Upper lobe of right lung (tissue), 1 donor: ENCODE results near the gene TMEM178B. TPM values are rescaled to one million over a fixed set of nuclear protein-coding genes. Genes with fewer than 3 reads are reported as not detected.

Experiments
- ATAC-seq: fragments of 200-7000 bp; cut with Tn5 transposase; one replicate; pipeline ENCODE4 v1.9.1; 2020; ENCODE audit warnings: mild to moderate bottlenecking, moderate library complexity
- DNase-seq: peaks from one replicate; pipeline ENCODE4 v3.0.0-alpha.2; 2020
- H3K27ac ChIP-seq: fragments of 200-600 bp; one replicate; pipeline ENCODE4 v1.8.0; 2022
- H3K27me3 ChIP-seq: fragments of 200-600 bp; one replicate; pipeline ENCODE4 v1.8.0; 2022; ENCODE audit warnings: mild to moderate bottlenecking
- H3K36me3 ChIP-seq: fragments of 200-600 bp; one replicate; pipeline ENCODE4 v1.8.0; 2022
- H3K4me1 ChIP-seq: fragments of 200-600 bp; one replicate; pipeline ENCODE4 v1.8.0; 2022
- H3K4me3 ChIP-seq: fragments of 200-600 bp; one replicate; pipeline ENCODE4 v1.8.0; 2022; ENCODE audit warnings: mild to moderate bottlenecking
- H3K9me3 ChIP-seq: fragments of 200-600 bp; one replicate; pipeline ENCODE4 v1.8.0; 2022
- intact Hi-C: fragments of 100-400 bp; cut with DNase I; formaldehyde crosslinking; loops from one replicate; pipeline ENCODE4 v1.11.0; 2022
- total RNA-seq: library from RNA; stranded (reverse); fragmentation: NEBNext Ultra II Directional; extraction: Animal tissue kit (Norgen Biotek cat#: 25700); gene quantifications from one replicate; pipeline ENCODE4 v1.2.1, GENCODE V29; 2021
- TF ChIP-seq, protein P1 (sequence below): fragments of 200-600 bp; IDR thresholded peaks from one replicate; pipeline ENCODE4 v1.8.0; 2022; ENCODE audit warnings: antibody characterized with exemption
- donor health status: DM: no; HTN: yes; CAD: no; lungs with severe emphysema.

Gene TMEM178B
- total RNA-seq, 1 donor from 2014 or later = 1.4 TPM

- Histone ChIP-seq H3K4me3 (no peak overlapping the region), H3K27ac (no peak overlapping the region), H3K9me3 (no peaks in the 10 kb centered on the region), H3K36me3 (no peaks in the 10 kb centered on the region), H3K27me3 (no peaks in the 10 kb centered on the region), H3K4me1 (no peaks in the 10 kb centered on the region)
- ATAC-seq (peak; percentile 44), DNase-seq (no peak)
- intact Hi-C loops = no loop called here
- TF ChIP-seq, protein P1, sequence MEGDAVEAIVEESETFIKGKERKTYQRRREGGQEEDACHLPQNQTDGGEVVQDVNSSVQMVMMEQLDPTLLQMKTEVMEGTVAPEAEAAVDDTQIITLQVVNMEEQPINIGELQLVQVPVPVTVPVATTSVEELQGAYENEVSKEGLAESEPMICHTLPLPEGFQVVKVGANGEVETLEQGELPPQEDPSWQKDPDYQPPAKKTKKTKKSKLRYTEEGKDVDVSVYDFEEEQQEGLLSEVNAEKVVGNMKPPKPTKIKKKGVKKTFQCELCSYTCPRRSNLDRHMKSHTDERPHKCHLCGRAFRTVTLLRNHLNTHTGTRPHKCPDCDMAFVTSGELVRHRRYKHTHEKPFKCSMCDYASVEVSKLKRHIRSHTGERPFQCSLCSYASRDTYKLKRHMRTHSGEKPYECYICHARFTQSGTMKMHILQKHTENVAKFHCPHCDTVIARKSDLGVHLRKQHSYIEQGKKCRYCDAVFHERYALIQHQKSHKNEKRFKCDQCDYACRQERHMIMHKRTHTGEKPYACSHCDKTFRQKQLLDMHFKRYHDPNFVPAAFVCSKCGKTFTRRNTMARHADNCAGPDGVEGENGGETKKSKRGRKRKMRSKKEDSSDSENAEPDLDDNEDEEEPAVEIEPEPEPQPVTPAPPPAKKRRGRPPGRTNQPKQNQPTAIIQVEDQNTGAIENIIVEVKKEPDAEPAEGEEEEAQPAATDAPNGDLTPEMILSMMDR = no peak
Observed at GRCh38 chr7:141151746-141152145, 77.9 kb downstream of the TMEM178B start.

DNA sequence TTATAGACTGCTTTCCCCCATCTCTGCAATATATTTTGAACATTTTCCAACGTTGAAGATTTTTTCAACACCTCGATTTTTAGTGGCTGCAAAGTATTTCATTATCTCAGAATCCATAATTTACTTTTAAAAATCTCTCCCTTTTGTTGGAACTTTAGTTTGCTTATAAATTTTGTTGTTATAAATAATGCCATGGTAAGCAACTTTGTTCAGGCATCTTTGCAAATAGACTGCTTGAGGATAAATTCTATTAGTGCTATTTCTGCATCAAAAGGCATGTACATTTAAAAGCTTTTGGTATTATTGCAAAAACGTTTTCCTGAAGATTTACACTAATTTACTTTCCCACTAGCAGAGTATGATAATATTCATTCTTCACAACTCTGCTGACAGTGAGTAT, 79.4 kb downstream of the TMEM178B start:
- TF ChIP-seq, protein P1 = no peak
- ATAC-seq (no peak), DNase-seq (no peak)
- intact Hi-C loops = no loop called here
- Histone ChIP-seq H3K27me3 (no peaks in the 10 kb centered on the region), H3K36me3 (no peaks in the 10 kb centered on the region), H3K27ac (no peak overlapping the region), H3K4me3 (no peak overlapping the region), H3K9me3 (no peaks in the 10 kb centered on the region), H3K4me1 (no peaks in the 10 kb centered on the region)

DNA sequence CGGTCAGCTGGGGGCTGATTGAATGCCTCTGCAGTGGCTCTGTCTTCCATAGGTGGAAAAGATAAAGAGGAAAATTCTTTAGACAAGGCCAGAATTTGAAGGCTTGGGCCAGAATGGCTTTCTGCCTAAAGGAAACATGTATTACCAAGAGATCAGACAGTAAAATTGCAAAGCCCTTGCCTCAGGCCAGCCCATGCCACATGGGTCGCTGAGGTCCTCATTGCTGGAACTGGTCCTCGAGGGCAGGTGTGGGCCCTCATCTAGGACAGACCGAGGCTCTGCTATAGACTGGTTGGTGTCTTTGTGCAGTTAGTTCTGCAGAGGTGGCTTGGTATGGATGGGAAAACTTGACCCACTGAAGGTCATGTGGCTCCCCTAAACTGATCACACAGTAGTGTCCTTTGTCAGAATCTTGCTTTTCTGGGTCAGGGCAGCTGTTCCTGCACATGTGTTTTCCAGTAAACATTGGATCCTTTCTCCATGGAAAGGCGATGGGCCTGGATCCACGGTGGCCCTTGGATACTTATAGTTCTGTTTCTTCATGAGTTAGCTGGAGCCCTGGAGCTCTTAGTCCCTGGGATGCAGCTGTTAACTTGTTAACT, 80.4 kb downstream of the TMEM178B start:
- DNase-seq (no peak), ATAC-seq (no peak)
- Histone ChIP-seq H3K4me1 (no peaks in the 10 kb centered on the region), H3K27ac (no peak overlapping the region), H3K9me3 (no peaks in the 10 kb centered on the region), H3K4me3 (no peak overlapping the region), H3K27me3 (no peaks in the 10 kb centered on the region), H3K36me3 (no peaks in the 10 kb centered on the region)
- TF ChIP-seq, protein P1 = no peak
- intact Hi-C loops = no loop called here

DNA sequence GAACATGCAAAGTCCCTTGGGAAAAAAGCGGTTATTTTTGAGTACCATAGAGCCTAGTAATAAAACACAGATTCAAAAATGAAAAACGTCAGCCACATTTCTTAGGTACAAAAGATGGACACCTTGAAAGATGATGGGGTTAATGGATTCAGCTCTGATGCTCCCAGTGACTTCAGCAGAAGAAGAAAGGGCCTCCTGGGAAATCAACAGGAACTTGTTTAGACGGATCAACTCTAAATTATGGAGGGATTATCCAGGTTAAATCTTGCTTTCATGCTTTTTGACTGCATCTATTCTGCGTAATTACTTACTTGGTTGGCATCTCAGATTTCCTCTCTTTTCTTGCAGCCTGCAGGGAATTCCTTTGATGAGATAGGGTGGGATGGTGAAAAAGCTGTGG, 82.5 kb downstream of the TMEM178B start:
- no peak overlapping the region for H3K27ac ChIP-seq
- ATAC-seq (no peak), DNase-seq (no peak)
- H3K9me3 ChIP-seq = no peaks in the 10 kb centered on the region
- H3K27me3 ChIP-seq = no peaks in the 10 kb centered on the region
- intact Hi-C loops = no loop called here
- H3K4me1 ChIP-seq = no peaks in the 10 kb centered on the region
- TF ChIP-seq, protein P1 = no peak
- H3K4me3 ChIP-seq = no peak overlapping the region
- H3K36me3 ChIP-seq = no peaks in the 10 kb centered on the region

GRCh38 chr7:141157138-141157765, 83.4 kb downstream of the TMEM178B start:
- Histone ChIP-seq H3K4me3 (no peak overlapping the region), H3K9me3 (no peaks in the 10 kb centered on the region), H3K27me3 (no peaks in the 10 kb centered on the region), H3K4me1 (no peaks in the 10 kb centered on the region), H3K36me3 (no peaks in the 10 kb centered on the region), H3K27ac (no peak overlapping the region)
- TF ChIP-seq, protein P1 = no peak
- intact Hi-C loops = no loop called here
- ATAC-seq = peak; percentile 13
- DNase-seq = no peak
